H1 (cell line): ENCODE measurements around the gene CX3CR1. TPM values are rescaled to one million over a fixed set of nuclear protein-coding genes. Genes with fewer than 3 reads are reported as not detected.

ENCODE experiments used
- CTCF ChIA-PET: fragments of 300-600 bp; sonication (Branson Sonifier 250); formaldehyde crosslinking; loops from one replicate; lab custom pipeline; 2021; ENCODE audit not compliant: partially characterized antibody; lab: Charles Lee
- POLR2A ChIA-PET: fragments of 300-600 bp; sonication (Branson Sonifier 250); formaldehyde crosslinking; loops from one replicate; lab custom pipeline; 2021; ENCODE audit warnings: inconsistent platforms; ENCODE audit not compliant: partially characterized antibody; lab: Charles Lee
- DNase-seq, 2 experiments: peaks; one replicate each; pipeline versions ENCODE4 v3.0.0 to v3.0.0-alpha.2; 2010 to 2022; ENCODE audit warnings: low spot score in 2 of 2, low read depth in 1 of 2, mixed read lengths in 1 of 2
- FAIRE-seq: peaks from 2 replicates; lab custom pipeline; 2011; peaks lifted over from hg19 to GRCh38; lab: Jason Lieb, UNC
- H2AFZ ChIP-seq: 2 replicates; pipeline ENCODE4 v1.8.1; 2012; ENCODE audit warnings: low read length, inconsistent platforms
- H2AK5ac ChIP-seq: 2 replicates; pipeline ENCODE4 v1.6.1; 2013; ENCODE audit warnings: low read depth, low read length
- H2BK120ac ChIP-seq: replicated peaks from 2 replicates; pipeline ENCODE3; 2013; ENCODE audit warnings: low read depth, low read length, inconsistent platforms
- H2BK12ac ChIP-seq: 2 replicates; pipeline ENCODE4 v1.6.1; 2013; ENCODE audit warnings: low read depth, low read length
- H2BK15ac ChIP-seq: 2 replicates; pipeline ENCODE4 v1.6.1; 2013; ENCODE audit warnings: low read length
- H2BK20ac ChIP-seq: 2 replicates; pipeline ENCODE4 v1.6.1; 2013; ENCODE audit warnings: low read length
- H2BK5ac ChIP-seq: 2 replicates; pipeline ENCODE4 v1.6.1; 2013; ENCODE audit warnings: low read depth, low read length
- H3K14ac ChIP-seq: 2 replicates; pipeline ENCODE4 v1.6.1; 2013; ENCODE audit warnings: inconsistent platforms; ENCODE audit not compliant: insufficient read length
- H3K18ac ChIP-seq: 2 replicates; pipeline ENCODE4 v1.6.1; 2013; ENCODE audit warnings: low read length; ENCODE audit errors: extremely low read depth
- H3K23ac ChIP-seq: 2 replicates; pipeline ENCODE4 v1.6.1; 2013; ENCODE audit warnings: inconsistent platforms; ENCODE audit not compliant: insufficient read length
- H3K23me2 ChIP-seq: 2 replicates; pipeline ENCODE4 v1.6.1; 2013; ENCODE audit warnings: low read depth, low read length
- H3K27ac ChIP-seq: 2 replicates; pipeline ENCODE4 v1.6.1; 2011; ENCODE audit warnings: low read depth, low read length, inconsistent platforms
- H3K27me3 ChIP-seq, 4 experiments: replicated peaks in 1 of 4; 1 replicate in 1 of 4; 2 replicates in 3 of 4; pipeline versions ENCODE4 v1.6.1 to v1.8.1; 2011 to 2013; ENCODE audit warnings: low read length in 3 of 4, mild to moderate bottlenecking in 3 of 4, inconsistent platforms in 2 of 4, mixed read lengths in 2 of 4, moderate library complexity in 1 of 4; ENCODE audit not compliant: control insufficient read depth in 3 of 4, insufficient read depth in 3 of 4; ENCODE audit errors: extremely low read depth in 1 of 4
- H3K36me3 ChIP-seq, 4 experiments: 2 replicates each; pipeline versions ENCODE4 v1.6.1 to v1.8.1; 2011 to 2013; ENCODE audit warnings: mild to moderate bottlenecking in 4 of 4, low read length in 3 of 4, moderate library complexity in 2 of 4, control low read depth in 1 of 4, inconsistent platforms in 1 of 4; ENCODE audit not compliant: insufficient read depth in 4 of 4, control insufficient read depth in 2 of 4
- H3K4ac ChIP-seq: replicated peaks from 2 replicates; pipeline ENCODE3; 2013; ENCODE audit warnings: low read length, low read depth, mixed read lengths, inconsistent platforms; ENCODE audit not compliant: insufficient read length
- H3K4me1 ChIP-seq, 4 experiments: replicated peaks in 1 of 4; 1 replicate in 1 of 4; 2 replicates in 3 of 4; pipeline versions ENCODE4 v1.6.1 to v1.8.1; 2011 to 2013; ENCODE audit warnings: low read length in 3 of 4, inconsistent platforms in 2 of 4, mixed read lengths in 1 of 4; ENCODE audit not compliant: insufficient read depth in 4 of 4, control insufficient read depth in 3 of 4
- H3K4me2 ChIP-seq, 2 experiments: 2 replicates each; pipeline versions ENCODE4 v1.6.1 to v1.8.1; 2011 to 2013; ENCODE audit warnings: low read depth in 2 of 2, low read length in 2 of 2, control low read depth in 1 of 2, inconsistent platforms in 1 of 2, mild to moderate bottlenecking in 1 of 2; ENCODE audit not compliant: insufficient read depth in 1 of 2
- H3K4me3 ChIP-seq, 4 experiments: fragments of 200-600, 300-600 bp in 1 of 4; sonication (generic), shearing (Covaris generic), sonication (Bioruptor Twin) in 1 of 4; 2 replicates each; pipeline versions ENCODE4 v1.5.1 to v1.8.1; 2011 to 2016; ENCODE audit warnings: low read length in 4 of 4, low read depth in 3 of 4, control low read depth in 2 of 4, inconsistent platforms in 2 of 4, mild to moderate bottlenecking in 2 of 4, mixed read lengths in 1 of 4, moderate library complexity in 1 of 4; ENCODE audit not compliant: insufficient read depth in 2 of 4; ENCODE audit errors: extremely low read depth in 1 of 4
- H3K56ac ChIP-seq: replicated peaks from 2 replicates; pipeline ENCODE3; 2013; ENCODE audit warnings: low read depth, mild to moderate bottlenecking, mixed read lengths, low read length, inconsistent platforms; ENCODE audit not compliant: insufficient read length
- H3K79me1 ChIP-seq: 2 replicates; pipeline ENCODE4 v1.6.1; 2013; ENCODE audit warnings: low read depth, low read length, control low read depth
- H3K79me2 ChIP-seq, 2 experiments: 2 replicates each; pipeline versions ENCODE4 v1.6.1 to v1.8.1; 2012 to 2013; ENCODE audit warnings: low read length in 2 of 2, mild to moderate bottlenecking in 2 of 2, inconsistent platforms in 1 of 2; ENCODE audit not compliant: insufficient read depth in 2 of 2, control insufficient read depth in 1 of 2
- H3K9ac ChIP-seq, 4 experiments: replicated peaks in 1 of 4; 1 replicate in 1 of 4; 2 replicates in 3 of 4; pipeline versions ENCODE4 v1.6.1 to v1.8.1; 2011 to 2013; ENCODE audit warnings: low read depth in 3 of 4, low read length in 3 of 4, control low read depth in 2 of 4, mild to moderate bottlenecking in 2 of 4, moderate library complexity in 2 of 4, inconsistent platforms in 1 of 4; ENCODE audit errors: extremely low read depth in 1 of 4
- H3K9me3 ChIP-seq, 2 experiments: 2 replicates each; pipeline versions ENCODE4 v1.6.1 to v1.8.1; 2012 to 2013; ENCODE audit warnings: mild to moderate bottlenecking in 2 of 2, moderate library complexity in 2 of 2, control low read depth in 1 of 2, inconsistent platforms in 1 of 2, low read depth in 1 of 2, low read length in 1 of 2, mixed read lengths in 1 of 2; ENCODE audit not compliant: insufficient read depth in 2 of 2
- H4K20me1 ChIP-seq, 2 experiments: replicated peaks in 1 of 2; 2 replicates each; pipeline versions ENCODE3 to v1.8.1; 2011 to 2013; ENCODE audit warnings: inconsistent platforms in 2 of 2, low read length in 2 of 2, mild to moderate bottlenecking in 1 of 2; ENCODE audit not compliant: insufficient read depth in 2 of 2, control insufficient read depth in 1 of 2
- H4K5ac ChIP-seq: 2 replicates; pipeline ENCODE4 v1.6.1; 2013; ENCODE audit warnings: low read length, low read depth, mixed read lengths, inconsistent platforms; ENCODE audit not compliant: insufficient read length
- H4K8ac ChIP-seq: 2 replicates; pipeline ENCODE4 v1.8.0; 2013; ENCODE audit warnings: mild to moderate bottlenecking, moderate library complexity, low read length, inconsistent platforms; ENCODE audit not compliant: insufficient read depth; ENCODE audit errors: extremely low read depth
- H4K91ac ChIP-seq: replicated peaks from 2 replicates; pipeline ENCODE3; 2013; ENCODE audit warnings: low read length, mixed read lengths, inconsistent platforms; ENCODE audit not compliant: insufficient read length
- ASH2L ChIP-seq: fragments of 200-600, 300-600 bp; sonication (generic); IDR thresholded peaks from one replicate; pipeline ENCODE4 v1.7.1; 2017; ENCODE audit warnings: low read length
- BRCA1 ChIP-seq: IDR thresholded peaks from 2 replicates; pipeline ENCODE4 v1.6.1; 2012; ENCODE audit warnings: low read depth, low read length, improper control_type of control experiment
- CTBP2 ChIP-seq: IDR thresholded peaks from 2 replicates; pipeline ENCODE4 v1.7.0; 2011; ENCODE audit warnings: borderline replicate concordance, mild to moderate bottlenecking, moderate library complexity, mixed read lengths, low read length; ENCODE audit not compliant: insufficient read depth, insufficient read length
- CTCF ChIP-seq, 3 experiments: IDR thresholded peaks; 1 replicate in 2 of 3; 2 replicates in 1 of 3; pipeline versions ENCODE4 v1.5.1 to v1.6.1; 2011; ENCODE audit warnings: low read length in 3 of 3, mild to moderate bottlenecking in 3 of 3, inconsistent platforms in 2 of 3, low read depth in 1 of 3, moderate library complexity in 1 of 3; ENCODE audit not compliant: insufficient read depth in 1 of 3; ENCODE audit errors: control extremely low read depth in 1 of 3
- EP300 ChIP-seq, 2 experiments: IDR thresholded peaks; 1 replicate in 1 of 2; 2 replicates in 1 of 2; pipeline ENCODE4 v1.6.1; 2011 to 2012; ENCODE audit warnings: low read depth in 2 of 2, low read length in 2 of 2, mild to moderate bottlenecking in 2 of 2, borderline replicate concordance in 1 of 2, inconsistent platforms in 1 of 2, moderate library complexity in 1 of 2
- HDAC6 ChIP-seq: IDR thresholded peaks from one replicate; pipeline ENCODE4 v1.7.1; 2012; ENCODE audit warnings: low read depth, mild to moderate bottlenecking, inconsistent platforms, low read length, moderate library complexity
- KDM1A ChIP-seq: fragments of 200-600, 300-600 bp; sonication (generic); IDR thresholded peaks from 2 replicates; pipeline ENCODE4 v1.7.1; 2016; ENCODE audit warnings: mild to moderate bottlenecking, low read length, borderline replicate concordance
- RBBP5 ChIP-seq: IDR thresholded peaks from 2 replicates; pipeline ENCODE4 v1.7.1; 2012; ENCODE audit warnings: low read depth, mild to moderate bottlenecking, inconsistent platforms, low read length, moderate library complexity, borderline replicate concordance
- SIRT6 ChIP-seq: IDR thresholded peaks from one replicate; pipeline ENCODE4 v1.7.1; 2012; ENCODE audit warnings: low read length, inconsistent platforms
- WGBS, 2 experiments: shearing (Covaris generic) in 1 of 2; methylation state at CpG; one replicate each; pipeline versions ENCODE4 v1.1.6 to v1.1.7; 2013 to 2015; ENCODE audit warnings: low lambda C conversion rate in 2 of 2, mixed read lengths in 2 of 2, inconsistent platforms in 1 of 2, low coverage in 1 of 2, missing lambda C conversion rate in 1 of 2; ENCODE audit not compliant: insufficient replicate concordance in 2 of 2, insufficient coverage in 1 of 2, insufficient read length in 1 of 2; ENCODE audit errors: extremely low coverage in 1 of 2, missing lambda C conversion rate in 1 of 2; 5-methylcytosine and 5-hydroxymethylcytosine counted together
- polyA plus RNA-seq, 7 experiments: library from polyadenylated mRNA; depleted of rRNA in 3 of 7; stranded (reverse) in 5 of 7; unstranded in 2 of 7; fragments of >200 nt in 5 of 7; fragments of 200-250 nt in 2 of 7; gene quantifications; 1 replicate in 5 of 7; 2 replicates in 1 of 7; 4 replicates in 1 of 7; pipeline versions ENCODE4 v1.2.1 to v1.2.3, GENCODE V29; 2011 to 2013; ENCODE audit warnings: missing spikeins in 2 of 7, mixed read lengths in 2 of 7
- total RNA-seq: library from RNA; stranded (reverse); fragmentation: NEBNext Ultra II Directional; extraction: Animal tissue kit (Norgen Biotek cat#: 25700); gene quantifications from 2 replicates; pipeline ENCODE4 v1.2.1, GENCODE V29; 2021
- TF ChIP-seq, protein P1 (sequence below): IDR thresholded peaks from 2 replicates; pipeline ENCODE4 v1.6.1; 2011; ENCODE audit warnings: low read length, improper control_type of control experiment

Gene CX3CR1
- total and polyA plus RNA-seq, 2 of the 8 experiments (the other 6 are each of a cell fraction or from before 2014, with no cell fraction given): 0.08 TPM; not detected in 1

GRCh38 chr3:39323494-39323893 lies 43.7 kb upstream of the CX3CR1 start:
- 89% methylated on average over 2 of the region's 2 CpGs; no CpG with 5 or more reads in 1 of the 2 experiments for WGBS, 2 experiments
- Histone ChIP-seq H4K8ac (no peak overlapping the region), H3K4ac (peak overlapping the region; percentile 53), H3K23ac (no peak overlapping the region), H3K4me1 (peaks cover 0 to 3% (median 0%) of the 10 kb centered on the region in 4 experiments; a peak in 1 of 7 replicates), H3K18ac (no peak overlapping the region), H4K20me1 (no peaks in the 10 kb centered on the region), H2BK12ac (no peak overlapping the region), H2AK5ac (no peak overlapping the region), H2BK120ac (no peak overlapping the region), H3K79me1 (no peaks in the 10 kb centered on the region), H3K4me2 (no peak overlapping the region), H3K56ac (no peak overlapping the region), H3K9me3 (no peaks in the 10 kb centered on the region), H3K27ac (no peak overlapping the region), H3K4me3 (no peak overlapping the region), H3K27me3 (no peaks in the 10 kb centered on the region), H3K79me2 (no peaks in the 10 kb centered on the region), H4K5ac (no peak overlapping the region), H3K23me2 (no peaks in the 10 kb centered on the region), H3K14ac (no peak overlapping the region), H2AFZ (no peak overlapping the region), H4K91ac (no peak overlapping the region), H2BK5ac (no peak overlapping the region), H3K36me3 (no peaks in the 10 kb centered on the region), H3K9ac (no peak overlapping the region), H2BK15ac (no peak overlapping the region), H2BK20ac (0 out of 2 replicates have a peak overlapping the region, but pooled peaks have one; percentile 27)
- ChIA-PET POLR2A (no interaction called here), CTCF (interaction anchor here (1.4 kb wide), 1 partner anchor 55 kb away, joined by 3 read pairs; no protein-coding TSS in a partner anchor)
- no peak for FAIRE-seq
- DNase-seq: no peak
- TF ChIP-seq SIRT6 (no peak), HDAC6 (no peak), RBBP5 (no peak), BRCA1 (no peak), ASH2L (no peak), EP300 (IDR thresholded peaks at IDR 0.05; ENCODE audit: borderline replicate concordance in 1 of 2, low read depth in 2 of 2, low read length in 2 of 2) (no peak), KDM1A (no peak), CTBP2 (no peak), CTCF (IDR thresholded peaks at IDR 0.05; ENCODE audit: control extremely low read depth in 1 of 3, insufficient read depth in 1 of 3, low read depth in 1 of 3, low read length in 3 of 3) (no peak)
- TF ChIP-seq, protein P1, sequence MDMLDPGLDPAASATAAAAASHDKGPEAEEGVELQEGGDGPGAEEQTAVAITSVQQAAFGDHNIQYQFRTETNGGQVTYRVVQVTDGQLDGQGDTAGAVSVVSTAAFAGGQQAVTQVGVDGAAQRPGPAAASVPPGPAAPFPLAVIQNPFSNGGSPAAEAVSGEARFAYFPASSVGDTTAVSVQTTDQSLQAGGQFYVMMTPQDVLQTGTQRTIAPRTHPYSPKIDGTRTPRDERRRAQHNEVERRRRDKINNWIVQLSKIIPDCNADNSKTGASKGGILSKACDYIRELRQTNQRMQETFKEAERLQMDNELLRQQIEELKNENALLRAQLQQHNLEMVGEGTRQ: no peak
